Mononuclear cell (primary cell): Measurements from ENCODE around the gene PRKAR1B. TPM values are rescaled to one million over a fixed set of nuclear protein-coding genes. Genes with fewer than 3 reads are reported as not detected.

Experiments used
- H3K27me3 ChIP-seq: 2 replicates; pipeline ENCODE4 v1.6.0; 2011; ENCODE audit warnings: low read length, control low read depth; ENCODE audit not compliant: insufficient read depth
- H3K4me1 ChIP-seq: 2 replicates; pipeline ENCODE4 v1.5.1; 2011; ENCODE audit warnings: mild to moderate bottlenecking, low read length, control low read depth; ENCODE audit not compliant: insufficient read depth
- H3K4me3 ChIP-seq: 2 replicates; pipeline ENCODE4 v1.5.1; 2011; ENCODE audit warnings: mild to moderate bottlenecking, low read length, moderate library complexity
- H3K9me3 ChIP-seq: 2 replicates; pipeline ENCODE4 v1.5.1; 2011; ENCODE audit warnings: low read depth, mild to moderate bottlenecking, control low read depth, low read length
- total RNA-seq: library from RNA; depleted of rRNA; stranded (reverse); fragments of >200 nt; gene quantifications from one replicate; pipeline ENCODE4 v1.2.3, GENCODE V29; 2012

Gene PRKAR1B
- total RNA-seq, 1 donor: 9.4 TPM

- H3K9me3 ChIP-seq: no peaks in the 10 kb centered on the region
- peaks cover 16% of the 10 kb centered on the region for H3K4me1 ChIP-seq
- peaks cover 32% of the 10 kb centered on the region for H3K27me3 ChIP-seq
- no peak overlapping the region for H3K4me3 ChIP-seq
Observed at GRCh38 chr7:520503-521161, 206.4 kb downstream of the PRKAR1B start.

GRCh38 chr7:519484-520390 lies 207.3 kb downstream of the PRKAR1B start, which contains the start of gene PDGFA:
Gene PDGFA, minus strand, starts transcription at chr7:519846. Its CDS starts 845 bp downstream, at chr7:519001.
- peaks cover 32% of the 10 kb centered on the region for H3K27me3 ChIP-seq
- H3K4me1 ChIP-seq: peaks cover 16% of the 10 kb centered on the region
- H3K4me3 ChIP-seq: no peak within 1 kb of the TSS
- H3K9me3 ChIP-seq: no peaks in the 10 kb centered on the region

- peaks cover 16% of the 10 kb centered on the region for H3K4me1 ChIP-seq
- H3K27me3 ChIP-seq: peaks cover 32% of the 10 kb centered on the region
- no peak overlapping the region for H3K4me3 ChIP-seq
- no peaks in the 10 kb centered on the region for H3K9me3 ChIP-seq
Observed at GRCh38 chr7:518630-519483, 208.2 kb downstream of the PRKAR1B start.

GRCh38 chr7:517774-518629 lies 209.1 kb downstream of the PRKAR1B start:
- peaks cover 27% of the 10 kb centered on the region for H3K27me3 ChIP-seq
- H3K4me3 ChIP-seq: no peak overlapping the region
- H3K9me3 ChIP-seq: no peaks in the 10 kb centered on the region
- peaks cover 16% of the 10 kb centered on the region for H3K4me1 ChIP-seq

GRCh38 chr7:516606-517456 lies 210.2 kb downstream of the PRKAR1B start:
- Histone ChIP-seq H3K4me1 (peaks cover 7% of the 10 kb centered on the region), H3K9me3 (no peaks in the 10 kb centered on the region), H3K4me3 (no peak overlapping the region), H3K27me3 (peaks cover 20% of the 10 kb centered on the region)

- no peak overlapping the region for H3K4me3 ChIP-seq
- H3K4me1 ChIP-seq: peaks cover 3% of the 10 kb centered on the region
- peaks cover 17% of the 10 kb centered on the region for H3K27me3 ChIP-seq
- no peaks in the 10 kb centered on the region for H3K9me3 ChIP-seq
Observed at GRCh38 chr7:516216-516605, 210.9 kb downstream of the PRKAR1B start.

GRCh38 chr7:515628-516027 lies 211.5 kb downstream of the PRKAR1B start:
- Histone ChIP-seq H3K4me1 (no peaks in the 10 kb centered on the region), H3K4me3 (no peak overlapping the region), H3K27me3 (peaks cover 11% of the 10 kb centered on the region)

GRCh38 chr7:514651-515598 lies 212.2 kb downstream of the PRKAR1B start:
- Histone ChIP-seq H3K4me1 (no peaks in the 10 kb centered on the region), H3K9me3 (no peaks in the 10 kb centered on the region), H3K27me3 (peaks cover 7% of the 10 kb centered on the region), H3K4me3 (no peak overlapping the region)

More at GRCh38 chr7:515628-516027, 211.5 kb downstream of the PRKAR1B start:
- no peaks in the 10 kb centered on the region for H3K9me3 ChIP-seq

- Histone ChIP-seq H3K27me3 (peaks cover 7% of the 10 kb centered on the region), H3K4me1 (no peaks in the 10 kb centered on the region), H3K4me3 (no peak overlapping the region)
Observed at GRCh38 chr7:514242-514641, 212.8 kb downstream of the PRKAR1B start.

GRCh38 chr7:513521-514166 lies 213.4 kb downstream of the PRKAR1B start:
- H3K27me3 ChIP-seq: peaks cover 7% of the 10 kb centered on the region
- no peaks in the 10 kb centered on the region for H3K9me3 ChIP-seq
- no peak overlapping the region for H3K4me3 ChIP-seq
- H3K4me1 ChIP-seq: no peaks in the 10 kb centered on the region

More at GRCh38 chr7:514242-514641, 212.8 kb downstream of the PRKAR1B start:
- no peaks in the 10 kb centered on the region for H3K9me3 ChIP-seq

- no peak overlapping the region for H3K4me3 ChIP-seq
- H3K27me3 ChIP-seq: peaks cover 4% of the 10 kb centered on the region
- no peaks in the 10 kb centered on the region for H3K4me1 ChIP-seq
- no peaks in the 10 kb centered on the region for H3K9me3 ChIP-seq
Observed at GRCh38 chr7:512541-513311, 214.4 kb downstream of the PRKAR1B start.

- H3K27me3 ChIP-seq: peaks cover 3% of the 10 kb centered on the region
- H3K4me3 ChIP-seq: no peak overlapping the region
- H3K9me3 ChIP-seq: no peaks in the 10 kb centered on the region
- H3K4me1 ChIP-seq: no peaks in the 10 kb centered on the region
Observed at GRCh38 chr7:512146-512510, 215.0 kb downstream of the PRKAR1B start.
